ENCODE data around the gene P2RX1. TPM values are rescaled to one million over a fixed set of nuclear protein-coding genes. Genes with fewer than 3 reads are reported as not detected.

Gene P2RX1
- total and polyA plus RNA-seq, 2 experiments from 2014 or later = 0.31 to 2.2 TPM

GRCh38 chr17:3864534-3864933, 51.7 kb downstream of the P2RX1 start:
- H3K4me1 ChIP-seq (ENCODE audit: insufficient read depth) = no peaks in the 10 kb centered on the region
- no peak overlapping the region for H2AFZ ChIP-seq
- no peak overlapping the region for H3K4me3 ChIP-seq
- TF ChIP-seq REST (IDR thresholded peaks at IDR 0.05; ENCODE audit: unreplicated experiment) (no peak), ZNF331 (CRISPR knock-in tag; IDR thresholded peaks at IDR 0.05; ENCODE audit: low read depth) (no peak), EZH2phosphoT487 (IDR thresholded peaks at IDR 0.05; ENCODE audit: unreplicated experiment) (no peak), STAT1 (IDR thresholded peaks at IDR 0.05; ENCODE audit: unreplicated experiment) (no peak), ZNF462 (CRISPR knock-in tag; IDR thresholded peaks at IDR 0.05) (no peak), ETS1 (IDR thresholded peaks at IDR 0.05) (no peak), NANOG (IDR thresholded peaks at IDR 0.05; ENCODE audit: borderline replicate concordance) (no peak), JUNB (IDR thresholded peaks at IDR 0.05; ENCODE audit: unreplicated experiment) (no peak), CTCF (conservative IDR thresholded peaks at IDR 0.05; ENCODE audit: low read depth in 2 of 2) (no peak), ZNF114 (CRISPR knock-in tag; IDR thresholded peaks at IDR 0.05) (no peak), CREB1 (CRISPR knock-in tag; IDR thresholded peaks at IDR 0.05; ENCODE audit: low read depth) (no peak), EZH2 (IDR thresholded peaks at IDR 0.05; ENCODE audit: low read depth, unreplicated experiment) (no peak), POLR2AphosphoS5 (IDR thresholded peaks at IDR 0.05; ENCODE audit: low read depth) (no peak)
- no peak overlapping the region for H3K27ac ChIP-seq (ENCODE audit: low read depth)
- Mint-ChIP-seq H3K9me3 (no peaks in the 10 kb centered on the region), H3K27me3 (ENCODE audit: insufficient read depth, low read depth, poor library complexity) (peaks cover 5% of the 10 kb centered on the region), H3K4me3 (no peak overlapping the region), H3K27ac (no peak overlapping the region), H3K4me1 (no peaks in the 10 kb centered on the region; the same call in 2 of the 3 replicates), H3K36me3 (ENCODE audit: low read depth) (peaks cover 5% of the 10 kb centered on the region; the same call in 2 of the 3 replicates)
- DNase-seq (ENCODE audit: low spot score) = no peak
- H3K79me2 ChIP-seq (replicated peaks; ENCODE audit: insufficient read depth) = no peaks in the 10 kb centered on the region
- no peaks in the 10 kb centered on the region for H3F3A ChIP-seq (replicated peaks; ENCODE audit: low read depth)
- H3K4me2 ChIP-seq = no peak overlapping the region
- no peaks in the 10 kb centered on the region for H3K27me3 ChIP-seq (ENCODE audit: insufficient read depth)
- no peaks in the 10 kb centered on the region; the same call in 1 of the 2 replicates for H3K36me3 ChIP-seq (ENCODE audit: insufficient read depth)
- H4K20me1 ChIP-seq (replicated peaks; ENCODE audit: insufficient read depth) = no peaks in the 10 kb centered on the region
- H3K9me2 ChIP-seq (ENCODE audit: insufficient read depth) = no peaks in the 10 kb centered on the region
- no peak for ATAC-seq
